Stimulated activated CD4-positive, alpha-beta T cell treated with anti-CD3 and anti-CD28 coated beads, Interleukin-4, amount 100 ng/mL, for 1 hour (primary cell): Measurements from ENCODE around the gene CCNY.
"Not testable (repeated sequence)": the region's sequence is repeated elsewhere in the genome, so short reads cannot be mapped to it uniquely, and the experiment has no call there.

Experiments
- DNase-seq: peaks from one replicate; pipeline ENCODE4 v3.0.0-alpha.2; 2020

Gene CCNY

DNA sequence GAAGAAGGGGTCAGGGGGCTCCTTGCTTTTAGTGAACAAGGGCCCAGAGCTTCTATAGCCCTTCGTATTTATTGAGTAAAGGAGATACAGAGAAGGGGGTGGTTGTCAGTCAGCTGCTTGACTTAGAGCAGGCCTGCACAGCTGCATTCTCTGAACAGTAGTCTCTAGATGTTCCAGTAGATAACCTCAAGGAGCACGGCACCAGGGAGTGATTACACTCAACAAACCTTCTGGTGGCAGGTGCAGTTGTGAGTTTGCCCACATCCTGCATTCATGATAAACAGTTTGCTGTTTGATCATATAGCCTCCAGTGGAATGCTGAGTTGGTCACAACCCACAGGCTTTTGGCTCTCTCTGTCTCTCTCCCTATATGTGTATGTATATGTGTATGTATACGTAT is 198.8 kb downstream of the CCNY start:
- DNase-seq = no peak

- no peak for DNase-seq
Observed at GRCh38 chr10:35536789-35537188, 200.5 kb downstream of the CCNY start.

GRCh38 chr10:35537925-35538324 is 201.6 kb downstream of the CCNY start:
- not testable (repeated sequence) for DNase-seq

- no peak for DNase-seq
Observed at GRCh38 chr10:35540296-35541164, 204.2 kb downstream of the CCNY start.

DNA sequence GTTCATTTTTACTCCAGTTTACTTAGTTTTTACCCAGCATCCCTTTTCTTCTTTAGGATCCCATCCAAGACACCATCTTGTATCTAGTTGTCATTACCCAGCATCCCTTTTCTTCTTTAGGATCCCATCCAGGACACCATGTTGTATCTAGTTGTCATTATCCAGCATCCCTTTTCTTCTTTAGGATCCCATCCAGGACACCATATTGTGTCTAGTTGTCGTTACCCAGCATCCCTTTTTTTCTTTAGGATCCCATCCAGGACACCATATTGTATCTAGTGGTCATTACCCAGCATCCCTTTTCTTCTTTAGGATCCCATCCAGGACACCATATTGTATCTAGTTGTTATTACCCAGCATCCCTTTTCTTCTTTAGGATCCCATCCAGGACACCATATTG is 205.4 kb downstream of the CCNY start:
- no peak for DNase-seq

- DNase-seq = no peak
Observed at GRCh38 chr10:35542303-35542702, 206.0 kb downstream of the CCNY start.

DNA sequence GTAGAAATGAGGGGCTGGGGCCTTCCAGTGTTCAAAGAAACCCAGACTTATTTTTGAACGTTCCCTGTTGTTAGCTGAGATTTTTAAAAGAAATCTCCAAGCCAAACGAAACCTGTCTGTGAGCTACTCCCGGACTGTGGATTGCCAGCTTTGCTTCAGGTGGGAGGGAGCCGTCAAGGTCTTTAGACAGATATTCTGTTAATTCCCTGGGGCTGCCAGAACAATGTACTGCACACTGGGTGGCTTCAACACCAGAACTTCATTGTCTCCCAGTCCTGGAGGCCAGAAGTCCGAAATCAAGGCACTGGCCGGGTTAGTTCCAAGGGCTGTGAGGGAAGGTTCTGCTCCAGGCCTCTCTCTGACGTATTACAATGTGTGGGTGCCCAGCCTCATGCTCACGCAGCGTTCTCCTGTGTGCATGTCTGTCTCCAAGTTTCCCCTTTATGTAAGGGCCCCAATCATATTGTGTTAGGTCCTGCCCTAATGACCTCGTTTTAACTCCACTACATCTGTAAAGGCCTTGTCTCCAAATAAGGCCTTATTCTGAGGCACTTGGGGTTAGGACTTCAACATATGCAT is 208.9 kb downstream of the CCNY start:
- no peak for DNase-seq

DNA sequence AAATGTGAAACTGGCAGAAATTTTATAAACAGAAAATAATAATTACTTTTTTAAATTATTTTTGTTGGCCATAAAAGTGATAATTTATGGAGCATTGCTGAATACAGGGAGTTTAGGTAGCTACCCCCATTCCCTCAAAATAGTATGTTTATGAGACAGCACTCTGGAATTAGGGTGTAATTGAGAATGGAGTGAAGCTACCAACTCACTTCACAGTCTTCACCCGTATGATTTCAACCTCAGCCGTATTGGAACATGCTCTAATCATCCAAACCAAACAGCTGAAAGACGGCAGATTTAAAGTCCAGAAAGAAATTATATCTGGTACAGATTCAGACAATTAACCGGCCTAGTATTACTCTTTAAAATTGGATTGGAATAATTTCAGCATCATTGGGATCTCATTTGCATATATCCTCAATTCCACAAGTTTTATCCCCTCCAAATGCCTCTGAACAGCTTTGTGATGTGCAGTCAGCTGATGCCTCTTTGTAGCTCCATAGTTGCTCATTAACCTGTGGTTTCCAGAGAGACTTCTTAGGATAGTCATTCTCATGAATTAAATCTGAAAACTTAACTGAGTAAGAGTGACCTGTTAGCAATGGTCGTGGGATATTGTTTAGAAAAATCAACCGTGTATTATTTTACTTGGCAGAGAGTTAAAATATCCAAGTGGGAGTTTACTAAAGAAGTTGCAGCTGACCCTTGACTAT is 209.7 kb downstream of the CCNY start:
- no peak for DNase-seq

- no peak for DNase-seq
Observed at GRCh38 chr10:35546824-35547225, 210.5 kb downstream of the CCNY start.

DNA sequence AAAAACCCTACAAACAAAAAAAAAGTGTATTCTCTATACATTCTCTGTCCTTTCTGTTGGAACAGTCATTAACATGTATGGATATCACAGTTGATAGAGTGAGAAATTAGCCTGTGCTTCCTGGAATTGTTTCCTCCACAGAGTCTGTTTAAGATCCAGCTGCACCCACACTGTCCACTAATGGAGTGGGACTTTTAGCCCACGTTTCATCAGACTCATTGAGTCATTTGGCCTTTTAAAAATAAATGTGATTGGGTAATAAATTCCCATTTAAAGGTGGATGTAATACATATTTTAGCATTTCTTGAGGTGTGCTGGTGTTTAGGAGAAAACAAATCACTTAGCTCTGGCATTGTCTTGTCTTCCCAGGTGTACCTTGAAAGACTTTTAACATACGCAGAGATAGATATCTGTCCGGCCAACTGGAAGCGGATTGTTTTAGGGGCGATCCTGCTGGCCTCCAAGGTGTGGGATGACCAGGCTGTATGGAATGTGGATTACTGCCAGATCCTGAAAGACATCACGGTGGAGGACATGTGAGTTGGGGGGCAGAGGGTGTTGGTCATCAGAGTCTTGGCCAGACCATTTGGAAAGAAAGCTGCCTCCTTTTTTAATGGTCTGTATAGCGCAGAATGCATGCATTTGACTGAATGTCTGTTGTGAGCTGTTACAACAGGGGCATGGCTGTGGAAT is 216.5 kb downstream of the CCNY start:
- DNase-seq = no peak

DNA sequence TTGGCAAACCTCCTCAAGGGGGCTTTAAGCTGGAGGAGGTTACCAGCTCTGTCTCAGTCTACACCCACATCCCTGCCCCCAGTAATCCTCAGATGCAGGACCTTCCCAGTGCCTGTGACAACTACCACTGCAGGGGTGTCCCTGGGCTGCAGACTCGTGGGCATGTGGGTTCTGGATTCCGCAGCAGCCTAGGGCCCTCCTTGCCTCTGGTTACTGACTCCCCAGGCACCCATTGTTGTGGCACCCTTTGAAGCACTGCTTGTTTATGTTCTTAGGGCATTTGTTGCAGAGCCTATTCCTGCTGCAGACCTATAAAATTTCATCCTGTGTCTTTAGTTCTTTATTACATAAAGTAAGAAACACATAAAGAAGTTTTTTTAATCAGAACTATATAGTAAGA is 217.7 kb downstream of the CCNY start:
- no peak for DNase-seq

- no peak for DNase-seq
Observed at GRCh38 chr10:35554461-35555056, 218.2 kb downstream of the CCNY start.

DNA sequence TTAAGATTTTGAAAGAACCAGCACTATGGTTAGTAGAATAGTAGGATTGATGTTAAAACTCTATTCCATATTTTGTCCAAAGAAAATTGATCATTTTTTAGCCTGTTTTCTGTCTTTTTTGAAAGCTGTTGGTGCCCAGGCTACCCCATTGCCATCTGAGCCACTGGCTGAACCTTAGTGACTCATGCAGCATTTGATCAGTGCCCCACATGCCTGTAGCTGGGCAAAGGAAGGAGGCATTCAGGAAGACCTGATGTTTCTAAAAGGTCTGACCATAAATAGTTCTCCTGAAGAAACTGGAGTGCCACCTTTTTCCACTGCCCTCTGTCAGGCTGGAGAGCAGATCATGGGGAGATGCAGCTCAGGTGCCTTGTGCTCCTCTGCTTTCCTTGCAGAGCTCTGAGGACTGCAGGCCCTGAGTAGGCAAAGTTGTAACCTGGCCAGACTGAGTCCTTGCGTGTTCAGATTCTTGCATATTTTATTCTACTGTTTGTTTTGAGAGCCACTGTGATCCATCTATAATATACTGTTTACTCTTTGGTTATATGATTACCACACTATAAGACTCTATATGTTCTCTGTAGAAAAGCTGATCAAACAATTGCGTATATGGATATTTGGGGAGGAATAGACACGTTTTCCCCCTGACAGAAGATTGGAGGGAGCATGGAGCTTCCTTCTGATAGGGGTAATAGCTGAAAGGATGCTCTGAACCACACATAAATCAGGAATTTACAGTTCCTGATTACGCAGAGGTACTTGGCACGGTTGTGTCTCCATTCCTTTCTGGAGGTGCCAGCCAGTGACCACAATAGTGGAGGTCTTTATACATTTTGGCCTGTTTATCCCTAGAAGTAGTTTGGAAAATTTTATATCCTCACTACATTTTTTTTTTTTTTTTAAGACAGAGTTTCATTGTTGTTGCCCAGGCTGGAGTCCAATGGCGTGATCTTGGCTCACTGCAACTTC is 219.9 kb downstream of the CCNY start:
- DNase-seq = no peak

- no peak for DNase-seq
Observed at GRCh38 chr10:35558276-35558675, 222.0 kb downstream of the CCNY start.

DNA sequence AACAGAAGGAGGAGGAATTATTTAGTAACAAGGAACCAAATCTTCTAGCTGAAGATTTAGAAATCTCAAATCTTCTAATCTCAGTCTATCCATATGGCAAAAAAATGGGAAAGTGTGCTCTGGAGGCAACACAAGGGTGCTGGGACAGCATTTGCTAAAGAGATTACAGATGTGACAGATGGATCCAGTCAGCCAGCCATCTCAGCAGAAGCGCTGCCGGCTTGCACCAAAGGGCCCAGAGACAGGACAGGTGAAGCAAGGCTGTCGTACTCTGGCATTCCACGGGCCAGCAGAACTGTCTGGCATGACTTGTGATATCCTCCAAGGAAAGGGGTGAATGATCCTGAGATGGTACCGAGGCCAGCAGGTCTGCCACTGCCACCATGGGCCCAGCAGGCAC is 223.1 kb downstream of the CCNY start:
- DNase-seq = no peak

DNA sequence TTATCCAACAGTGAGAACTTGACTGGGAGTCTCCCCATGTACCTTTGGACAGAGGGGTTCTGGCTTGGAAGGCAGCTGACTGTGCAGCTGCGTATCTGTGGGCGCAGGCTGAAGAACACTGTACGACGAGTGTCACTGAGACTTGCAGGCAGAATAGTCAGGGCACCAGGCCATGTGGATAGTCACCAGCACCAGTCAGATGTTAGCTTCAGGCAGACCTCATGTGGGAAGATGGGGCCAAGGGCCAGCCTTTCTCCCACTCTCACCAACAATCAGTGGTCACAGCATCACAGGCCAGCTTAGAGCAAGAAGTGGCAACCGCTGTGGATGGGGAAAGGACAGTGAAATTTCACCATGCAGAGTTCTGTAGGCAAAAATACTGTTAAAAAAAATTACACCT is 225.4 kb downstream of the CCNY start:
- DNase-seq = no peak

- no peak for DNase-seq
Observed at GRCh38 chr10:35562427-35562826, 226.1 kb downstream of the CCNY start.

- peak; percentile 39 for DNase-seq
Observed at GRCh38 chr10:35563261-35563891, 227.1 kb downstream of the CCNY start.

- no peak for DNase-seq
Observed at GRCh38 chr10:35564341-35564968, 228.1 kb downstream of the CCNY start.

DNA sequence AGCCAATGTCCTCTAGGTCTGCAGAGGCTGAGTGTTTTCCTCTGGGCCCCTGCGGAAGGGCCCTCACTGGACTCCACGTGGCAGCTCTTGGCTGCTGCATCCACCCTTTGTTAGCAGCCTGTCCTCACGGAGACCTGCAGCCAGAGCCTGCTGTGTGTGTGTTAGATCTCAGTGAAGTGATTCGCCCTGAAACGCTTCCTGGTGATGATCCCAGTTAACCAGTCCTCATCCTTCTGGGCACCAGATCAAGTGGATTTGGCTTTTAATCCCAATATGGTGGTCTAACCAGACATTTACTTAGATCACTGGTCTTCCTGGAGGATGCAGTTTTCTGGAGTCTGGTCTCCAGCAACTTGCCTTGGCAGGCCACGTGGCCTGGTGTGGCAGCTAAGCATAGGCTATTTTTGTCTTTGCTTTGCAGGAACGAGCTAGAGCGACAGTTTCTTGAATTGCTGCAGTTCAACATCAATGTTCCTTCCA is 229.3 kb downstream of the CCNY start:
- DNase-seq = no peak

- DNase-seq = no peak
Observed at GRCh38 chr10:35567951-35568350, 231.6 kb downstream of the CCNY start.
